ENCODE results near the gene MAST4. TPM values are rescaled to one million over a fixed set of nuclear protein-coding genes. Genes with fewer than 3 reads are reported as not detected.

MAST4 gene
- total RNA-seq, 1 donor from 2014 or later = 19.1 TPM

DNA sequence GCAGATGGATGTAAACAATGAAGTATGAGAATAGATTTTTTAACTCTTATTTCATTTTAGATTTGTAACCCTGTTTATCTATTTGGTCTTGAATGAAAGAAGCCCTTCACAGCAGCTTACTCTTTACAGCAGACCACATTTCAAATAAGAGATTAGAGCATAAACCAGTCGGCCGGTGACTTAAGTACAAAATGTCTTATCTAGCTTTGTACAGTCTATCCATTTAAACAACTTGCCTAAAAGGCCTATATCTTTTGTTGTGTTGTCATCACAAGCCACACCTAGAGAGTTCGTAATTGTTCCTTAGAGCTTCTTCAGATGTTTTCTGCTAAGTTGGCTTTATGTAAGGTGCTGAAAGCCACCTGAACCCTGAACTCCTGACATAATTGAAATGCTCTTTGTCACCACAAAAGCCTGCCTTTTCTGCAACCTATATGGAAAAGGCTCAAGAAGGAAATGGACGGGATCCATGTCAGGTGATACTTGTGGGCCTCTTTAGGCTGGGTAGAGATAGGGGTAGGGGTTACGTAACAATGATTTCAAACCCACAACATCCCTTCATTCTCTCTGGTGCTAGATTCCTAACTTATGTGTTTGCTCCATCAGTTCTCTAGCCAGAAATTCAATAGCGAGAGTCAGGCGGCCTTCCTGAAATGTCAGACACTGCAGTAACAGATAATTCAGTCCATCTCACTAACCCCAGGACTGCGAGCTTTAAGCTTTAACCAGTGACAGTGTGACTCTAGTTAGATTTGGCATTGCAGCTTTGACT, 437.9 kb downstream of the MAST4 start:
- Histone ChIP-seq H3K27me3 (ENCODE audit: control insufficient read depth, insufficient read depth, low read length) (no peaks in the 10 kb centered on the region), H3K4me3 (ENCODE audit: low read depth, low read length) (no peak overlapping the region), H3K36me3 (ENCODE audit: control insufficient read depth, insufficient read depth, low read length) (no peaks in the 10 kb centered on the region)
- TF ChIP-seq CTCF (IDR thresholded peaks at IDR 0.05; ENCODE audit: insufficient read depth, low read length, poor library complexity, severe bottlenecking) = no peak
- no peak for DNase-seq (ENCODE audit: low read depth)

DNA sequence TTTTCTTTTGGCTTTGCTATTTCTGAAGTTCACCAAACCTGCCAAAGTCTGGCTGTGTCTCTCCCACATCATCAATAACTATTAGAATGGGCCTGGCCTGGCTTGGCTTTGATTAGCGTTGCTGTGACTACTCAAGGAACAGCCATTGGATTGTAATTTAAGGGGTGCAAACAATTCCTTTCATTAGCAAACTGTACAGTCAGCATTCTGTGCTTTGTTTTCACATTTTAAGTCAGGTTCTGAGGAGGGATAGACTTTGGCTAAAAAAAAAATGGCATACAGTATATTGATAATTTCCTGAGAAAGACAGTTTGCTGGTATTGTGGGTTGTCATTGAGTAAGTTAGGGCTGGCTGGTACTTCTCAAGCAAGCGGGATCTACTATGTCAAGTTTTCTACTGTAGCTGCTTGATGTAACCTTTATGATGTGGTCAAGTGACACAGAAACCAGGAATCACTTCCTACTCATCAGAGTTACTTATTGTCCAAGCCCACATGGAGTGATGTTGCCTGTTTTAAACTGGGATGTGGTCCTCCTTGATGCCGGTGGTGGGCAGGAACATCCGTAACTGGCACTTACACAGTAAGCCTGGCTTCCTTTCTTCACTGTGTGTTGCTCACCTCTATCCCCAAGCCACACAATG, 439.0 kb downstream of the MAST4 start:
- TF ChIP-seq CTCF (IDR thresholded peaks at IDR 0.05; ENCODE audit: insufficient read depth, low read length, poor library complexity, severe bottlenecking) = no peak
- H3K27me3 ChIP-seq (ENCODE audit: control insufficient read depth, insufficient read depth, low read length) = no peaks in the 10 kb centered on the region
- no peak for DNase-seq (ENCODE audit: low read depth)
- H3K36me3 ChIP-seq (ENCODE audit: control insufficient read depth, insufficient read depth, low read length) = no peaks in the 10 kb centered on the region
- no peak overlapping the region for H3K4me3 ChIP-seq (ENCODE audit: low read depth, low read length)

DNA sequence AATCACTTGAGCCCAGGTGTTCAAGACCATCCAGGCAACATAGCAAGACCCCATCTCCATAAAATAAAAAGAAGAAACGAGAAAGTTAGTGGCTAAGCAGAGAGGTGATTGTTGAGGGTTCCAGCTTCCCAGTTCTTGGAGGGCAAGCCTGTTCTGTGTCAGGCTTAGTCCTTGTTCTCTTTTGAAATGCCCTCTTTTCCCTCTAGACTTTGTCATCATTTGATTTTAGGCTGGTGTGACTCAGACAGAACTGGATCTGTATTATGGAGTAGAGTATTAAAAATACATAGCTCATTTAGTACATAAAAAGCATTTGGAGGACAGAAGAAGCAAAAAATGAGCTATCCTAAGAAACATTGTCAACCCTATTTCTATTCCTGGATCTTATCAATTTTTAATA, 441.0 kb downstream of the MAST4 start:
- Histone ChIP-seq H3K36me3 (ENCODE audit: control insufficient read depth, insufficient read depth, low read length) (no peaks in the 10 kb centered on the region), H3K4me3 (ENCODE audit: low read depth, low read length) (no peak overlapping the region), H3K27me3 (ENCODE audit: control insufficient read depth, insufficient read depth, low read length) (no peaks in the 10 kb centered on the region)
- no peak for DNase-seq (ENCODE audit: low read depth)
- no peak for TF ChIP-seq CTCF (IDR thresholded peaks at IDR 0.05; ENCODE audit: insufficient read depth, low read length, poor library complexity, severe bottlenecking)

- TF ChIP-seq CTCF (IDR thresholded peaks at IDR 0.05; ENCODE audit: insufficient read depth, low read length, poor library complexity, severe bottlenecking) = no peak
- H3K36me3 ChIP-seq (ENCODE audit: control insufficient read depth, insufficient read depth, low read length) = no peaks in the 10 kb centered on the region
These were observed 442.8 kb downstream of the MAST4 start for GRCh38 chr5:67038817-67039603.

DNA sequence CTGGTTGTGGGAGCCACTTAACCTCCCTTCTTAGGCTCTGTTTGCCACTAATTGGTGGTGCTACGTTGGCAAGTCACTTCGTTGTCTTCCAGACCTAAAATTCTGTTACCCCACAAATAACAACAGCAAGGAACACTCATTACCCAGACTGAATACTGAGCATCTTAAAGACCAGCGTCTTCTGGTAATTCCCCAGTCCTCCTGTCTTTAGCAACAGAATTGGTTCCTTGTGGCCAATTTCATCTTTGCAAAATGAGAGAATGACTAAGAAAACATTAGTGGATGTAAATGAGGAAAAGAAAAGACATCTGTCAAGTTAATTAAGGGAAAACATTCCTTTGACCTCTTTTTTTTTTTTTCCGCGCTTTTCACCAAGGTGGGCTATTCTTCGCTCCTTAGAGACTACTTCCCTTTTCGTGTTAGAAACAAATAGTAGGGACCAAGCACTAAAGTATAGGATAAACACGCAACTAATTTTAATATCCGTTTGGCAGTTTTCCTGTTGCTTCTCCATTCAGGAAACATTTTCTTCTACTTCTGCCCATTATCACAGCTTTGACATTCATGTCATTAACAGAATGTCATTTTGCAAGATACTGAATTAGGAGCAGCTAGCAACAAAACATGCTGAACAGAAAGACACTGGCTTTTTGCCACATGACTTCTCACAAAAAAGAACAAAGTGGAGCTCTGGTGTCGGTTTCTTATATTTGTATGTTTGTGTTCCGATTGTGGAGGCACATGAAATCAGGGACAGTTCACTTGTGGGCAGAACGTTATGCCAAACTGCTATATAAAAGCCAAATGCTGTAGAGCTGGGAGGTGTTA, 446.2 kb downstream of the MAST4 start:
- TF ChIP-seq CTCF (IDR thresholded peaks at IDR 0.05; ENCODE audit: insufficient read depth, low read length, poor library complexity, severe bottlenecking) = no peak
- no peaks in the 10 kb centered on the region for H3K27me3 ChIP-seq (ENCODE audit: control insufficient read depth, insufficient read depth, low read length)
- H3K4me3 ChIP-seq (ENCODE audit: low read depth, low read length) = no peak overlapping the region
- no peaks in the 10 kb centered on the region for H3K36me3 ChIP-seq (ENCODE audit: control insufficient read depth, insufficient read depth, low read length)
- DNase-seq (ENCODE audit: low read depth) = no peak

More at GRCh38 chr5:67038817-67039603, 442.8 kb downstream of the MAST4 start:
- H3K27me3 ChIP-seq (ENCODE audit: control insufficient read depth, insufficient read depth, low read length) = no peaks in the 10 kb centered on the region
- peak; percentile 54 for DNase-seq (ENCODE audit: low read depth)
- H3K4me3 ChIP-seq (ENCODE audit: low read depth, low read length) = no peak overlapping the region

Data from kidney epithelial cell (primary cell).